ENCODE data around the gene OR2H1.

OR2H1 gene

DNA sequence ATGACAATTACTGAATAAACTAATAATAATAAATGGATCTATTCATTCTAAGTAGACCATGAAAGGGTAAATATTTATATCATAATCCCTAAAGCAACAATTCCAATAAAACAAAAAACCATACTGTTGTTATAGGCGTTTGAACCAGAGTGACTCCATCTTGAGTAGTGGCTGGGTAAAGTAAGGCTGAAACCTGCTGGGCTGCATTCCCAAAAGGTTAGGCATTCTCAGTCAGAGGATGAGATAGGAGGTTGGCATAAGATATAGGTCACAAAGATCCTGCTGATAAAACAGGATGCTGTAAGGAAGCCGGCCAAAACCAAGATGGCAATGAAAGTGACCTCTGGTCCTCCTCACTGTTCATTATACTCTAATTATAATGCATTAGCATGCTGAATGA is 8.3 kb downstream of the OR2H1 start:
- Mint-ChIP-seq H3K36me3 (ENCODE audit: low read depth) (no peaks in the 10 kb centered on the region), H3K9me3 (no peaks in the 10 kb centered on the region), H3K4me3 (no peak overlapping the region), H3K27me3 (ENCODE audit: low read depth) (peaks cover 6% of the 10 kb centered on the region), H3K4me1 (ENCODE audit: low read depth) (no peaks in the 10 kb centered on the region), H3K27ac (no peak overlapping the region)

DNA sequence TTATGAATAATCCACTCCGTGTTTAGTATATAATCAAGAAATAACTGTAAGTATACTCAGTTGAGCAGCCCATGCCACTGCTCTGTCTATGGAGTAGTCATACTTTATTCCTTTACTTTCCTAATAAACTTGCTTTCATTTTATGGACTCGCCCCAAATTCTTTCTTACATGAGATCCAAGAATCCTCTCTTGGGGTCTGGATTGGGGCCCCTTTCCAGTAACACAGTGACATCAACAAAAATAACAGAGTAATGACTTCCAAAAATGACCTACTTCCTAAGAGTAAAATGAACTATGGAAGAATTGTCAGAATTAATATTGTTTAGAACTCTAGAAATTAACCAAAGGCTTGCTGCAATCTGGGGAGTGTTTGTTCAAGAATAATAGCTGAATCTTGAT is 8.8 kb downstream of the OR2H1 start:
- Mint-ChIP-seq H3K4me3 (no peak overlapping the region), H3K36me3 (ENCODE audit: low read depth) (no peaks in the 10 kb centered on the region), H3K27ac (no peak overlapping the region), H3K9me3 (no peaks in the 10 kb centered on the region), H3K27me3 (ENCODE audit: low read depth) (peaks cover 9% of the 10 kb centered on the region), H3K4me1 (ENCODE audit: low read depth) (no peaks in the 10 kb centered on the region)

DNA sequence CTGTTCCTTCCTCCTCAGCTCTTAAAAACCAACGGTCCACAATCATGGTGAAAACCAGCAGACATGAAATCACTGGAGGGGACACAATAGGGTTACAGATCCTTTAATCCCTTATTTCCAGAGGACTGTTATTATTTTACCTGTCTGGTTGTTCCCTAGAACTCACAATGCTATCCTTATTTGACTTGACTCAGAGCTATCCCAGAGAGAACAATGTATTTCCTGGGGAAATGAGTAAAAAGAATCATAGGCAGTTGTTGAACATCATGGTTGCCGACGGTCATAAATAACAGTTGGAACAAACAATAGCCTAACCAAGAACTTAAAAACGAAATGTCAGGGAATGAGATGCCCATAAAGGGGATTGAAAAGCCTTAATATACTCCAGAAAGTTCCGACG is 9.3 kb downstream of the OR2H1 start:
- H3K36me3 Mint-ChIP-seq (ENCODE audit: low read depth), result no peaks in the 10 kb centered on the region
- H3K9me3 Mint-ChIP-seq, result no peaks in the 10 kb centered on the region
- no peaks in the 10 kb centered on the region for H3K4me1 Mint-ChIP-seq (ENCODE audit: low read depth)
- no peak overlapping the region for H3K27ac Mint-ChIP-seq
- H3K27me3 Mint-ChIP-seq (ENCODE audit: low read depth), result peaks cover 9% of the 10 kb centered on the region
- H3K4me3 Mint-ChIP-seq, result no peak overlapping the region

DNA sequence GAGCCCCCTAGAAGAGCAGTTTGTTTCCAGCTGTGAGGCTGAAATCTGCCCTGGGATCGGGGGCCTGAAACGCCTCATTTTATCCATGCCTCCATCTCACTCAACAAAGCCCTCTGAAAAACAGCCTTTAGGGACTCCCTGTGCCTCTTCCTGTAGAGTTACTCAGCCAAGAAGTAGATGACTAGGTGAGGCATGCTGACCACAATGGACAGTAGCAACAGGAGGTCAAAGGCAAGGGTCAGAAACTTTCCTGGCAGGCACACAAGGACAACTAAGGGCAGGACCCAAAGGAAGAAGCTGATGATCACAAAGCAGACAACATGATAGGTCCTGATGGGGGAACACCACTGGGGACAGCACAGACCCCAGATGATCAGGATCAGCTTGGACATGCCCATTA is 18.0 kb downstream of the OR2H1 start:
- peaks cover 7% of the 10 kb centered on the region for H3K27me3 Mint-ChIP-seq (ENCODE audit: low read depth)
- H3K4me1 Mint-ChIP-seq (ENCODE audit: low read depth), result no peaks in the 10 kb centered on the region
- H3K4me3 Mint-ChIP-seq, result no peak overlapping the region
- H3K9me3 Mint-ChIP-seq, result no peaks in the 10 kb centered on the region
- H3K27ac Mint-ChIP-seq, result no peak overlapping the region
- no peaks in the 10 kb centered on the region for H3K36me3 Mint-ChIP-seq (ENCODE audit: low read depth)

DNA sequence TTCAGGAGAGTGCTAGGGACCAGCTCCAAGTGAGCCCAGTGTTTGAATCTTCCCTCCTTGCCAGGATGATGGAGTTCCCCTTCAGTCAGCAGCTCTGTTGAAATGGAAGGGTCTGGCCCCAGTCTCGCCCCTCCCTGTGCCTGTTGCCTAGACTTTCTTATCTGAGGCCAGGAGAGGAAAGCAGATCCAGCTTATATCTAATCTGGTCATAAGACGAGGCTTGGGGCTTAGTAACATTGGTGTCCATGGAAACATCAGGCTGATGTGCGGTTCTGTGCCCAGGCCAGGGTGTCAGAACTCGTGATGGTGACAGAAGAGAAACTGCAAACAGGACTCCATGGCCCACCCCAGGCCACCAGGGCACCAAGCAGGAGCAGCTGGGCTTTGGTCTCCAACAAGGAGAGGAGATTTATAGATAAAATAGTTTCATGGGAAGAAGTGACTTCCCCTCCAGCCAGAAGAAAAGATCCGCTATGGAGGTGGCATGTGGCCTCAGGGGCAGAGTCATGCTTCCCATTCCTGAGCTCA is 21.0 kb downstream of the OR2H1 start:
- Mint-ChIP-seq H3K9me3 (no peaks in the 10 kb centered on the region), H3K4me1 (ENCODE audit: low read depth) (no peaks in the 10 kb centered on the region), H3K27me3 (ENCODE audit: low read depth) (peaks cover 15% of the 10 kb centered on the region), H3K36me3 (ENCODE audit: low read depth) (no peaks in the 10 kb centered on the region), H3K4me3 (no peak overlapping the region), H3K27ac (no peak overlapping the region)

DNA sequence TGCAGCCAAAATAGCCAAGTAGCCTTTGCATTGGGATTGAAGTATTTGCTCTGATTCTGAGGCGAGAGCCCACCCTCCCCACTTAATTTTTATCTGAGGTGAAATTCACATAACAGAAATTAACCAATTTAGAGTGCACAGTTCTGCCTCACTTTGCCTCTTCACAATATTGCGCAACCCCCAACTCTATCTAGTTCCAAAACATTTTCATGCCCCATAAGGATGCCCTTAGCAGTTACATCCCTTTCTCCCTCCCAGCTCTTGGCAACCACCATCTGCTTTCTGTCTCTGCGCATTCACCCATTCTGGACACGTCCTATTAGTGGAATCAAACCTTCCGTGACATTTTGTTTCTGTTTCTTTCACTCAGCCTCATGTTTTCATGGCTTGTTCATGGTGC is 21.8 kb downstream of the OR2H1 start:
- H3K27me3 Mint-ChIP-seq (ENCODE audit: low read depth), result peaks cover 15% of the 10 kb centered on the region
- H3K4me3 Mint-ChIP-seq, result no peak overlapping the region
- no peaks in the 10 kb centered on the region for H3K4me1 Mint-ChIP-seq (ENCODE audit: low read depth)
- H3K9me3 Mint-ChIP-seq, result no peaks in the 10 kb centered on the region
- H3K36me3 Mint-ChIP-seq (ENCODE audit: low read depth), result no peaks in the 10 kb centered on the region
- no peak overlapping the region for H3K27ac Mint-ChIP-seq

DNA sequence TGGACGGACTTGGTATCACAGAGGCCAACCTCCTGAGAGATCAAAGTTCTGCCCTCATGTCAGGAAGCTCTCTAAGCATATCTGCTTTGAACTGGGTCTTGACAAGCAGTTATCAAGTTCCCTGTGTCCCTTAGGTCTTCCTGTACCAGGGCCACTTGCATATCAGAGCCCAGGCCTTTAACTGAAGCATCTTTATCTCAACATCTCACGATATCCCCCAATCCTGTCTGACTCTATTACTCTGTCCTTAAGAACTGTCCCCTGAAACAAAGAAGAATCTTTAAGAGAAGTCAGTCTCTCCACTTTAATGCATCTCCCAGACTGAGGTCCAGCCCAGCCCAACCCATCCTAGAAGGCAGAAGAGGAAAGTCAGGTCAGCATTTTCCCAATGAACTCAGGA is 22.6 kb downstream of the OR2H1 start:
- no peaks in the 10 kb centered on the region for H3K9me3 Mint-ChIP-seq

DNA sequence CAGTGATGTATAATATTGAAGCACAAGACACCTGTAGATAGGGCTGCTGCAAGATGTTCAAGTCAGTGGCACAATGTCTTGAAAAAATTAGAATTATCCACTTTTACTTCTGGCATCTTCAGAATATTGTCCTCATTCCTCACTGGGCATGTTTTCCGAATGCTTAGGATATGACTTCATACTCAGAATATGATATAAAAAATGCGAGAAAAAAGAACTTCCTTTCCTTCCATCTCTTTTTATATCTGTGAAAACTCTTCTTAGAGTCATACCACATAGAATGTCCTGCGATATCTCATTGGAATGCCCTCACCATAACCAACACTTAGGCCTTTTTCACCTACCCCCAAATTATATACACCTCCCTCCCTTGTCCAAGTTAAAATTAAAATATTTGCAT is 26.2 kb downstream of the OR2H1 start:
- Mint-ChIP-seq H3K4me3 (no peak overlapping the region), H3K27me3 (ENCODE audit: low read depth) (peaks cover 19% of the 10 kb centered on the region), H3K27ac (no peak overlapping the region), H3K4me1 (ENCODE audit: low read depth) (no peaks in the 10 kb centered on the region), H3K9me3 (no peaks in the 10 kb centered on the region), H3K36me3 (ENCODE audit: low read depth) (no peaks in the 10 kb centered on the region)

More for the DNA sequence above, 22.6 kb downstream of the OR2H1 start:
- Mint-ChIP-seq H3K36me3 (ENCODE audit: low read depth) (no peaks in the 10 kb centered on the region), H3K4me3 (no peak overlapping the region), H3K27me3 (ENCODE audit: low read depth) (peaks cover 15% of the 10 kb centered on the region), H3K27ac (no peak overlapping the region), H3K4me1 (ENCODE audit: low read depth) (no peaks in the 10 kb centered on the region)

DNA sequence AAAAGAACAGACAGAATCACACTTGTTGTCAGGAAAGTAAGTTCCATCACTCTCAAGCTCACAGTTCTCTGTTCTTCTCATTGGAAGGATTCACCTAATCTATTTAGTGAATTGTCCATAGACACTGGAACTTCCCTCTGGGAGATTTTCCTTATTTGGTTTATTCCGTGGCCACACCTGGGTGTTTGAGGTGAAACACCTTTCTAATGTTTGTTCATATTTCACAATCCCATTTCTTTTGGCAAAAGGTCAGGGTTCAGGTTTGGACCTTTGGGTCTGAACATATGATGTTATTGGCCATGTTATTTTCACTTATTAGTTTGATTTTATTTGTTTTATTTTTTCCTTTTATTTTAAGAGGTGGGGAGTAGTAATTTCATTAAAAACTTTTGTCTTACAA is 26.8 kb downstream of the OR2H1 start:
- Mint-ChIP-seq H3K4me3 (no peak overlapping the region), H3K4me1 (ENCODE audit: low read depth) (no peaks in the 10 kb centered on the region), H3K36me3 (ENCODE audit: low read depth) (no peaks in the 10 kb centered on the region), H3K9me3 (no peaks in the 10 kb centered on the region), H3K27ac (no peak overlapping the region), H3K27me3 (ENCODE audit: low read depth) (peaks cover 19% of the 10 kb centered on the region)

DNA sequence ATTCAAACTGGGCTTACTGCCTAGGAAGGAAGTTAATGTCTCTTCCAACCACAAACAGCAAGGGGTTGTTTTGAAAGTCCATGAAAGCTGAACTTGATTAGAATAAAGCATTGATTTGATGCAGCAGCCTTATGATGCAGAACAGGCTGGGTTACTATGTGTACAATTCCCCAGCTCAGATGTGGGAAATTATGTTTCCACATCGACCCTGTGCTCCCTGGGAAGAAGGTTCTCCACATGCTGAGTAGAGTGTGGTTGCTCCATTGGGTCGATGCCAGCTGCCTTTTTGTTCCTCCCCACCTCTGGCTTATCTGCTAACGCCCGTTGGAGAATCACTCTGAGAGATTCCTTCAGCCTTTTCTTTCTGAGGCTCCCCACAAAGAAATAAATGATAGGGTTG is 29.6 kb downstream of the OR2H1 start:
- no peak overlapping the region for H3K27ac Mint-ChIP-seq
- no peaks in the 10 kb centered on the region for H3K36me3 Mint-ChIP-seq (ENCODE audit: low read depth)
- no peak overlapping the region for H3K4me3 Mint-ChIP-seq
- peaks cover 15% of the 10 kb centered on the region for H3K27me3 Mint-ChIP-seq (ENCODE audit: low read depth)
- no peaks in the 10 kb centered on the region for H3K4me1 Mint-ChIP-seq (ENCODE audit: low read depth)
- H3K9me3 Mint-ChIP-seq, result no peaks in the 10 kb centered on the region

DNA sequence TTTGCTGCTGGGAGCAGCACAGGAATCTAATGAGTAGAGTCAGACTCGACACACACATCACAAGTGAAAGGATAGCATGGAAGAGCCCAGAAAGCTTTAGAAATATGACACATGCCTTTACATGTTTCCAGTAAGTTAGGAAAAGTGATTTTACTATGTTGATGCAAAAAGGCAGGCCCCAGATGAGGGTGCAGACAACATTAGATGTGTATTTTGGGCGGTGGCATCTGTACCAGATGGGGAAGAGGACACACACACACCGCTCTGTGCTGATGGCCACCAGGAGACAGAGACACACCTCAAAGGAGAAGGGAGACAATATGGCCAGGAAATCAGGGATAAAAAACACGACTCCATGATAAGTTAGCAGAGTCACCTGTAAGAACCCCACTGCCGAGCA is 30.2 kb downstream of the OR2H1 start:
- no peak overlapping the region for H3K4me3 Mint-ChIP-seq
- H3K4me1 Mint-ChIP-seq (ENCODE audit: low read depth), result no peaks in the 10 kb centered on the region
- no peak overlapping the region for H3K27ac Mint-ChIP-seq
- H3K36me3 Mint-ChIP-seq (ENCODE audit: low read depth), result no peaks in the 10 kb centered on the region
- no peaks in the 10 kb centered on the region for H3K9me3 Mint-ChIP-seq
- H3K27me3 Mint-ChIP-seq (ENCODE audit: low read depth), result peaks cover 11% of the 10 kb centered on the region

DNA sequence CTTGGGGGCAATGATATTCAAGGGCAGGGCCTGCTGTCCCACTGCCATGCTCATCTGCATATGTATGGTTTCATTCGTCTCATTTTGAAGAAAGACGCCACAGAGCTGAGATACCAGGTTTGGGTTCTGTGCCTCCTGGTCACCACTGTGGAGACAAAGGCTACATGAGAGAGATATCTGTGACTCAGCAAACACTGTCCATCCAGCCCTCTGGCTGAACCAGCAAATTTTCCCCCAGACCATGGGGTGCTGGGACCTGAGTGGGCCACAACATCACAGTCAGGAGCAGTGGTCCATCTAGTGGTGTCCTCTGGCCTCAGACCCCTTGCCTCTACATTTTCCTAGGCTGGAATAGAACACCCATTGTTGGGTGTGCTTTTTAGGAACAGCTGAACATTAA is 30.7 kb downstream of the OR2H1 start, which contains the start of gene MAS1L:
Gene MAS1L (minus strand): TSS at position 297 of the 400 bp plus-strand sequence. CDS start 54 bp downstream, at position 243.
- H3K9me3 Mint-ChIP-seq, result no peaks in the 10 kb centered on the region
- no peak within 1 kb of the TSS for H3K4me3 Mint-ChIP-seq
- H3K27me3 Mint-ChIP-seq (ENCODE audit: low read depth), result peaks cover 6% of the 10 kb centered on the region
- H3K27ac Mint-ChIP-seq, result no peak within 1 kb of the TSS
- no peaks in the 10 kb centered on the region for H3K36me3 Mint-ChIP-seq (ENCODE audit: low read depth)
- no peaks in the 10 kb centered on the region for H3K4me1 Mint-ChIP-seq (ENCODE audit: low read depth)

DNA sequence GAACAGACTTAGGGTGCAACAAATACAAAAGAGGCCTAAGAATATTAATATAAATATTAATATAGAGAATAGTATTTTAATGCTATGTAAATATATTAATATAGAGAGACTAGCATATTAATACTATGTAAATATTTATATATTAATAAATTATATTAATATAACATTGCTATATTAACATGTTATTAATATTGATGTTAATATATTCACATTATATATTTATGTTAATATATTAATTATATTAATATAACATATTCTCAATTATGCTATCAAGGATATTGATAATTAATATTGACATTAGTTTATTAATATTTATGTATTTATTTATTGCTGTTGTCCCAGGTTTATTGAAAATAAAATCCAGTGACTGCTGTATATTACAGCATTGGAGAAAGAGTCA is 31.9 kb downstream of the OR2H1 start:
- H3K36me3 Mint-ChIP-seq (ENCODE audit: low read depth), result no peaks in the 10 kb centered on the region
- H3K27ac Mint-ChIP-seq, result no peak overlapping the region
- peaks cover 4% of the 10 kb centered on the region for H3K27me3 Mint-ChIP-seq (ENCODE audit: low read depth)
- H3K4me3 Mint-ChIP-seq, result no peak overlapping the region
- H3K4me1 Mint-ChIP-seq (ENCODE audit: low read depth), result no peaks in the 10 kb centered on the region
- H3K9me3 Mint-ChIP-seq, result no peaks in the 10 kb centered on the region

DNA sequence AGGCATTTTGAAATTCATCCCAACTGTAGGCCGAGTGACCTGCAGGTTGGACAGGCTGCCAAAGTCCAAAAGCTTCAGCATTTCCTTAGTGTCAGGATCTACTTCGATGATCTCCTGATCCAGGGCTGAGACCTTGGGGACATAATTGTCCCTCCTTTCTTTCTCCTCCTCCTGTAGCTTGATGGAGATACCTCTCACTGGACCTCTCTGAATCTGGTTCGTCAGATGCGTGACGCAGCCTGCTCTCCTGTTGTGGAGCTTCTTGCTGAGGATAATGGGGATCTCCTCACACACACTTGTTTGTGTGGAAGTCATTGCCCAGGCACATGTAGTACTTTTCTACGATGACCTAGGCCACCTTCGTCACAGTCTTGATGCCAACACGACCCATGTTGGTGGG is 32.3 kb downstream of the OR2H1 start:
- H3K27ac Mint-ChIP-seq, result no peak overlapping the region
- H3K9me3 Mint-ChIP-seq, result no peaks in the 10 kb centered on the region
- H3K4me1 Mint-ChIP-seq (ENCODE audit: low read depth), result no peaks in the 10 kb centered on the region
- H3K4me3 Mint-ChIP-seq, result no peak overlapping the region
- H3K36me3 Mint-ChIP-seq (ENCODE audit: low read depth), result no peaks in the 10 kb centered on the region
- peaks cover 4% of the 10 kb centered on the region for H3K27me3 Mint-ChIP-seq (ENCODE audit: low read depth)

DNA sequence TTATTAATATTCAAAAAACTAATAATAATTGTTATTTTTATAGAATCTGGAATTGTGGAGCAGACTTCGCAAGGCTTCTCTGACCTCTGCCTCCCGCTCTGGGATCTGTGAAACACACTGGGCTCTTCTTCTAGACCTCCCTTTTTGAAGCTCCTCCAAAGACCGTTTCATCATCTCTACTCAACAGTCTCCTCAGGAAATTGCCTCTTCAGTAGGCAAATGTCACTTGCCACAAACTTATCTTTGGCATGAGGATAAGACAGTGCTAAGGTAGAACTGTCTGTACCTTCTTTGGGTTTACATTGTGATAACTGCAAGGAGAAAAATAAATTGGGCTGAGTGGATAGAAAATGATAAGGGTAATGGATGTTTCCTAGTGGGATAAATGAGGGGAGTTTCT is 33.1 kb downstream of the OR2H1 start:
- H3K9me3 Mint-ChIP-seq, result no peaks in the 10 kb centered on the region
- H3K4me1 Mint-ChIP-seq (ENCODE audit: low read depth), result no peaks in the 10 kb centered on the region
- H3K27ac Mint-ChIP-seq, result no peak overlapping the region

DNA sequence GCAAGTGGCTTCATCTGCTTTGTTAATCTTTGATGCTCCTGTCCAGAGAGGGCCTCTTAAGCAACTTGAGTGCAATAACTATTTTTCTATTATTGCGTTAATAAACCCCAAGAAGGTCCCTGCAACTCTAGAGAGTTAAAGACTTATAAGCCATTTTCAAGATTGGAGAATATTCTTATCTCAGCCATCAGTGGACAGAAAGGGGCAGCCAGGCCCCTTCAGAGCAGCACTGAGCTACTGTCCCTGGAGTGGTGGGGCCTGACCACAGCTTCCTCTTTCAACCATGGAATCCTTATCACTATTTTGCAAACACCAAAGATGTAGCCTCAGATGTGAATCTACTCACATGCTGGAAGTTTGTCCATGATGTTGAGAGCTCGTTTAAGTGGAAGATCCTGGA is 33.6 kb downstream of the OR2H1 start:
- Mint-ChIP-seq H3K36me3 (ENCODE audit: low read depth) (no peaks in the 10 kb centered on the region), H3K4me1 (ENCODE audit: low read depth) (no peaks in the 10 kb centered on the region), H3K9me3 (no peaks in the 10 kb centered on the region), H3K27me3 (ENCODE audit: low read depth) (peaks cover 4% of the 10 kb centered on the region), H3K27ac (no peak overlapping the region), H3K4me3 (no peak overlapping the region)

More for the DNA sequence above, 33.1 kb downstream of the OR2H1 start:
- Mint-ChIP-seq H3K36me3 (ENCODE audit: low read depth) (no peaks in the 10 kb centered on the region), H3K4me3 (no peak overlapping the region), H3K27me3 (ENCODE audit: low read depth) (peaks cover 4% of the 10 kb centered on the region)

All from T-helper 1 cell treated with Interleukin-12 subunit alpha and Interleukin-12 subunit beta and Interleukin-4 antibody, amounts not matched to agents 30 μg/mL and 1 μg/mL, for 36 hours (primary cell).